GM18520 (cell line): ENCODE results near the gene GPX4.
"Not testable (repeated sequence)": the region's sequence is repeated elsewhere in the genome, so short reads cannot be mapped to it uniquely, and the experiment has no call there.

ENCODE experiments used
- ATAC-seq: cut with Tn5 transposase; IDR thresholded peaks from one replicate; pipeline ENCODE4 v1.9.1; 2021; ENCODE audit not compliant: unreplicated experiment

The GPX4 gene

DNA sequence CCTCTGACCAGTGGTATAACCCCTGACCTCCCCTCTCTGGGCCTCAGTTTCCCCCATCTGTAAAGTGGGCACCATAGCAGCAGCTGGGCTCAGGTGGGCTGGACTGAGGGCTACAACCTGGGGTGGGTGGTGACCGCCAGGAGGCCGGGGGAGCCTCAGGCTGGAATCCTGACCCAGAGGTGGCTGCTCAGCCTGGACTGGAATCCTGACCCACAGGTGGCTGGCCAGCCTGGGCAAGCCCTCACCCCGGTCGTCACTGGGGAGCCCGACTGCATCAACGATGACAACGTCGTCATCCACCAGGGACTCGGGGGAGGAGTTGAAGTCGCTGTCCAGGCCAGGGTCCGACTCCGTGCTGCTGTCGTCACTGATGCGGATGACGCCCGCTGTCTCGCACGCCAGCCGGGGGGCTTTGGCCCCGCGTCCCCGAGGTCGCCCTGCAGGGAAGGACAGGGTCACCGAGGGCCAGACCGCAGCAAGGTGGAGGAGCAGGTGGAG lies 10.2 kb downstream of the GPX4 start:
- ATAC-seq: no peak

DNA sequence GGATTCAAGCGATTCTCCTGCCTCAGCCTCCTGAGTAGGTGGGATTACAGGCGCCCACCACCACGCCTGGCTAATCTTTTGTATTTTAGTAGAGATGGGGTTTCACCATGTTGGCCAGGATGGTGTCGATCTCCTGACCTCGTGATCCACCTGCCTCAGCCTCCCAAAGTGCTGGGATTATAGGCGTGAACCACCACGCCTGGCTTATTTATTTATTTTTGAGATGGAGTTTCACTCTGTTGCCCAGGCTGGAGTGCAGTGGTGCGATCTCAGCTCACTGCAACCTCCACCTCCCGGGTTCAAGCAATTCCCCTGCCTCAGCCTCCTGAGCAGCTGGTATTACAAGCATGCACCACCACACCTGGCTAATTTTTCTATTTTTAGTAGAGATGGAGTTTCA lies 10.9 kb downstream of the GPX4 start:
- ATAC-seq: not testable (repeated sequence)

DNA sequence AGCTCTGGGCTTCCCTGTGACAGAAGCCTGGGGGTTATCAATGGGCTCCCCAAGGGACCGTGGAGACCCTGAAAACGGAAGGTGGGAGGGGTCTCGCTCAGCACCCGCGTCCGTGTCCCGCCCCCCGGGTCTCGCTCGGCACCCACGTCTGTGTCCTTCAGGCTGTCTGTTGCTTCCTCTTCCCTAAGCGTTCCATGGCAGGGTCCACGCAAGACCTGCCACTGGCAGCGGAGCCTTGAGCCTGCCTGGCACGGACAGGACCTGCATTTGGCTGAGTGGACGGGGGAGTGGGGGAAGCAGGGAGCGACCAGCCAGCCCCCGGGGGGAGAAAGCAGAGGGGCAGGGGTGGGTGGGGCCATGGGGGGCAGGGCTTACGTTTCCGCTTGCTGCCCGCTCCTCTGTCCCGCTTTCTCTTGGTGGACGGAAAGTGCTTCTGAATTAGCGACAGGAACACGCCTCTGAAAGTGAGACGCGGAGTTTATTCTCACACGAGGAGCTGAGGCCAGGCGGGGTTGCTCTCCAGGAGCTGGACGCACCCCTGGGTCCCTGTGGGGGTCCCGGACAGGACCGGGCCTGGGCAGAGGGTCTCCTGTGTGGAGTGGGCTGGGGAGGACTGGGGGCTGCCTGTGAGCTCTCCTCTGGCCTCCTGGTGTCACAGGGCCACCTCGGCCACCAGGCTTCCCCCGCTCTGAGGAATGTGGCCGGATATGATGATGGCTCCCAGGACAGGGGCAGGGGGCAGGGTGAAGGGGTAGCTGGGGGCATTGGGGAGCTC lies 12.0 kb downstream of the GPX4 start:
- ATAC-seq: no peak

DNA sequence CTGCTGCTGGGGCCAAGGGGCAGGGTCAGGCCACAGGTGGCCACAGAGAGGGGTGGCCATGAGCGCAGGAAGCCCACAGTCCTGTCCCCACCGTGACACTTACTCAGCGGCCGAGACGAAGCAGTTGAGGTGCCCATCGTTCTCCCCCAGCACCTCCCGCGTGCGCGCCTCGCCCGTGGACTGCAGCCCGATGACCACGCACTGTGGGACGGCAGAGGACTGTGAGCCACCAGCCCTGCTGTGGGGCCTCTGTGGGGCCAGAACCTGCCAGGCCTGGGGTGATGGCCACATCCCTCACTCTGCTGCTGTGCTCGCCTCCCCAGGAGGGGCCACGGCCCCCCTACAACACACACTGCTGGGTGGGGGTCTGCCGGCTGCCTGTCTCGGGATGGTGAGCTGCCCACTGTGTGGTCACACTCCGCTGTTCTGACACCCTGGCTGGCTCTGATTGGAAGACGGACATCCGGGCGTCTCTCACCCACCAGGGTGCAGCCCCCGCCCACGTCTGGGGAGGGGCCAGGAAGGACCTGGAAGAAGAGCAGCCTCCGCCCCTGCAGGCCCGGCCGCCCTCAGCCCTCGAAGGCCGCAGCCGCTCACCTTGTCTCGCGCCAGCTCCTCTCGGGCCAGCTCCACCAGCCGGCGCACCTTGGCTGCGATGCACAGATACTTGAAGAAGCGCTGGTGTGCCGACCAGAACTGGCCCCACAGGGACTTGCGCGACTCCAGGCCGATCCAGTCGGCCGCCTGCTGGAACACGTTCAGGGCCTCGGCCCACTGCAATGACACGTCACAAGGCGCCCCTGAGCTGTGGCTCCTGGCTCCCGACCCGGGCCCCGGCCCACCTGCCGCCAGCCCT lies 13.2 kb downstream of the GPX4 start:
- no peak for ATAC-seq

DNA sequence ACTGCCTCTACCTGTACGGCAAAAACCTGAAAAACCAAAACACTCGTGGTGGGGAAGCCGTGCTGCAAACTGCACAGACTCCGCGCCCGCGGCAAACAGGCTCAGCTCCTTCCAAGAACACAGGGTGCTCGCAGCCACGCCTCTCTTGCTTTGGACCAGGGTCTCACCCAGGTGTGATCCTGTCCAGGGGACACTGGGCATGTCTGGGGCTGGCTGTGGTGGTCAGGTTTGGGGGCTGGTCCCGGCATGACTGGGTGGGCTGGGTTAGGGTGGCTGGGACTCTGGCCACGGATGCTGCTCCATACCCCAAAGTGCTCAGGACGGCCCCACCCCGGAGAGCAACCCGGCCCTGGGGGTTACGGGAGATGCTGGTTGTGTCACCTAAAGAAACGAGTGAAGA lies 13.9 kb downstream of the GPX4 start:
- no peak for ATAC-seq

DNA sequence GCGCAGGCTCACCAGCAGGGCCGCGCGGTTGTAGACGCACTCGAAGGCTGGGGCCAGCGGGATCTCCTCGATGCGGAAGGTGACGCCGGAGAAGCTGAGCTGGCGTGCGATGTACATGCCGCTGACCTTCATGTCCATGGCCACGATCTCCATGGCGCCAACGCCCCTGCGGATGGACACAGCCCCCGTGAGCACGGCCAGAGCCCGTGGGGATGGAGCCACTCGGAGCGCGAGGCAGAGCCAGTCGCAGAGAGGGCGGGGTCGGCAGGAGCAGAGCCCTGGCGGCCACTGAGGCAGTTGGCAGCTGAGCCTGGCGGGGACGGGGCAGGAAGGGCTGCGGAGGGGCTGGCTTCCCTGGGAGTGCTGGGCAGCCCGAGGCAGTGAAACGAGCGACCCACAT lies 15.2 kb downstream of the GPX4 start:
- ATAC-seq: no peak

DNA sequence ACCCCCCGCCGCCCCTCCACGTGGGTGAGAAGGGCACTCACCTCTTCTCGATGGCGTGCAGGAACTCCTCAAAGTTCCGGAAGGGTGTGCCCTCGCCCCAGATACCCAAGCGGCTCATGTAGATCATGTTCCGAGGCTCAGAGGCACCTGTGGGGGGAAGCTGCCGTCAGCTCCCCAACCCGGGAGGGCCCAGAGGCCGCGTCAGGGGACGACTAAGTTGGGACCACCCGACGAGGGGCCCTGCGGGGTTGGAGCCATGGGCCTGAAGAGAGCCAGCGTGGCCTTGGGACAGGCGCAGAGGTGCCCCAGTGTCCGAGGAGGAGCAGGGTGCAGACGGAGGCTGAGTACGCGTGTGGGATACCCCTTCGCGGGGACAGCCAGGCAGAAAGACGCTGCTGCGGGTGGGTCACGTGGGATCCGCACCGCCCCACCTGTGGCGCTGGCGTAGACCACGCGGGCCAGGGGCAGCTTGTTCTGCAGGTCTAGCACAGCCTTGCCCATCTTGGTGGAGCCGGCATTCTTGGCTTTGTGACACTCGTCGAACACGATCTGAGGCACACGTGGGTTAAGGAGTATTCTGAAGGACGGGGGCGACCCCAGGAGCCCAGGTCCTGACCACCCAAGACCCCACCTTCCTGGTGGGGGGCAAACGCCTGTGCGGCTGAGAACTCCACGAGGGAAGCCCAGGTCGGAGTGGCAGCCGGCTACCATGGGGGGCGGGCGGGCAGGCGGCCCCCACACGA lies 15.9 kb downstream of the GPX4 start:
- ATAC-seq: no peak

DNA sequence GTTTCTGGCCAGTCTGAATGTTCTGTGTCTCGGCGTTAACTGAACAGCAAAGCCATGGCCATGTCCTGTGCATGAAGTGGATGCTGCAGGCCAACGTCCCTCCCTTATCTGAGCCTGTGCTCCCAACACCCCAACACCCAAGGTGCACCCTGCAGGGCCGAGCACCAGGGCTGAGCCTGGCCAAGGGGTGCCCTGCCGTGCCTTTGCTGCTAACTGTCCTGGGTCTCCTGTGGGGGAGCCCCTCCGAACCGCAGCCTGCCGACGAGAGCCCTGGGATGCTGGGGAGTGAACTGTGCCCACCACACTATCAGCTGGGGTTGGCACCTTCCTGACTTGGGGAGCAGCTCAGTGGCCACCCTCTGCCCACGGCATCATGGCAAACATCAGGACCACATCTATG lies 17.6 kb downstream of the GPX4 start:
- no peak for ATAC-seq

DNA sequence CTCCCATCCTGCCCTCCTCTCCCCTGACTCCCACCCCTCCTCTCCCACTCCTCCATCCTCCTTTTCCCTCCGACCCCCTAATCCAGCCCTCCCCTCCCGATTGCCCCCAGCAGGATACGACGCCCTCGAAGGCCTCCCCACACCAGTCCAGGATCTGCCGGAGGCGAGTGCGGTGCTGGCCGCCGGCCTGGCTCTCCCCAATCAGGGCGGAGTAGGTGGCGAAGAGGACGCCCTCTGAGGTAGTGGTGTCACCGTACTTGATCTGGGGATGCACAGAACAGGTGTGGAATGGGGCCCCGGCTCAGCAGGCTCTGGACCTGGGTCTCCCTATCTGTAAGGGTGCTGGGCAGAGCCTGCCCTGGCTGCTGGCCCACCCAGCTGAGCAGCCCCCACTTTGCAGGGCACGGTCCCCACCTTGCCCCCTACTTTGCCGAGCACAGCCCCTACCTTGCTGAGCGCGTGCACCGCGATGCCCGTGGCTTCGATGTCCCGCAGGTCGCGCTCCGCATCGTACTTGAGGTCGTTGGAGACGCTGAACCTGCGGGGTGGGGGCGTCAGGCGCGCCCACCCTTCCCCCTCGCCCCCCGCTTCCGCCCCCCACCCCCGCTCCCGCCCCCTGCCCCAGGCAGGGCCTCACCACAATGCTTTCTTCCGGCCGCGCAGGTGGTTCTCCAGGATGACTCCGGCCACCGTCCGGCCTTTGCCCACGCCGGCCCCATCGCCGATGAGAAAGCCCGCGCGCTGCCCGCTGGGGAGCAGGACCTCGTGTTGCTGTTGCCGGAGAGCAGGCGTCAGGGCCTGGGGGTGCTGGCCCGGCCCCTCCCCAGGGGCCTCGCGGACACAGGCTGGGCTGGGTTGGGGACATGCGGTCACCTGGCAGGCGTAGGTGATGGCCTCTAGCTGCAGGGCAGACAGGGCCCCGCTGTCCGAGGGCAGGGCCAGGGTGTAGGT lies 18.5 kb downstream of the GPX4 start:
- no peak for ATAC-seq

DNA sequence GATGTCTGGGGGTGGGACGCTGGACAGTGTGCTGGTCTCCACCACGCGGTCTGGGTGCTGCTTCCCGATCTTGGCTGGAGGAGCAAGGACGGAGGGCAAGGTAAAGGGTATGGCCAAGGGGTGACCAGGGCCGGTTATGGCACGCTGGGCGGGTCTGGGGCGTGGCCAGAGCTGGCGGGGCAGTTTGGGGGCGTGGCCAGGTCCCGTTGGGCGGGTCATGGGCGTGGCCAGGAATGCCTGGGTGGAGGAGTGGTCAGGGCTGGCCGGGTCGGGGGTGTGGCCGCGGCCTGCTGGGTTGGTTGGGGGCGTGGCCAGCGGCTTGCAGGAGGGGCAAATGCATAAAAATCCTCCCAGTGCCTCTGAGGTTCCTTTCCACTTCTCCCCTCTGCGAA lies 19.2 kb downstream of the GPX4 start:
- no peak for ATAC-seq

DNA sequence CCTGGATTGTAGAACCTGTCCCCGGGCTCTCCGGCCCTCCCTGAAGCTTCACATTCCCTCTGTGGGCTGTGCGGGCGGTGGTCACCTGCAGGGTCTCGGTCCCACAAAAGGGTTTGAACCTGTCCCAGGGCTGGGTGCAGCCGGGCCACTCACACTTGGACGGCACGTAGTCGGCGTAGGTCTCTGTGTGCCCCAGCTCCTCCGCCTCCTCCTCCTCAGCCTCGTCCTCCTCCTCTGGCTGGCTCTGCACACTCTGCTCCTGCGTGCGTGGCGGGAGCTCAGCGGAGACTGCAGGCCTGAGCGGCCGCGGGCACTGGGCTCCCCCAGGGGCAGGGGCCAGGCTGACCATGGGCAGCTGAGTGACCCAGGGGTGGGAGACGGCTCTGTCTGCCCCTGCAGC lies 19.6 kb downstream of the GPX4 start:
- no peak for ATAC-seq

DNA sequence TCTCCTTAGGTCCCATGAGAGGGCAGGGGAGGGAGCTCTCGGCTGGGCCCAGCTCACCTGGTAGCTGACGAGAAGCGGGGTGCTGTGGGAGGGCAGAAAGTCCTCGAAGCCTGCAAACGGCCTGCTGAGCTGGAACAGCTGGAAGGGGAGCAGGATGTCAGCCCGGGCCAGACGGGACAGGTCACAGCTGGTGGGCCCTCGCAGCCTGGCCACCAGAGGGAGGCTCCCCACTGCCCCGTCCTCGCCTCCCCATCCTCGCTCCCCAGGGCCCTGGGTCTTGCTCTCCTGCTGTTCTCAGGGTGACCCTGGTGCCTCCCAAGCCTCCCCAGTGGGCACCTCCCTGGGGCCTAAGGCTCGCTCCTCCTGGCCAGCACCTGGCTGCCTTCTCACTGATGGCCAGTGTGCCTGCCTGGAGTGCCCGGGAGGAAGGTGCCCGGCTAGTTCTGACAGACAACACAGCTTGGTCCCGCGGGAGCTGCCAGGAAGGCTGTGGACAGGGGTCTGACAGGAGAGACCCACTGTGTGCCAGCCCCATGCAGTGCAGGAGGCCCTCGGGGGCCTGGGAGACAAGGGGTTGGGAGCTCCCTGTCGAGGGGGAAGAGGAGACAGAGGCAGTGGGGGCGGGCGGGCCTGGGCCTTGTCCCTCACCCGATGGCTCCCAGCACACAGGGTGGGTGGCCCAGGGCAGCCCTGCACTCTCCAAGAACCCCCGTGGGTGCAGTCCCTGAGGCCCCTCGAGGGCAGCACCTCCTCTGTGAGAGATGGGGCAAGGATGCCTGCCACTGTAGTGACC lies 20.3 kb downstream of the GPX4 start:
- ATAC-seq: no peak

DNA sequence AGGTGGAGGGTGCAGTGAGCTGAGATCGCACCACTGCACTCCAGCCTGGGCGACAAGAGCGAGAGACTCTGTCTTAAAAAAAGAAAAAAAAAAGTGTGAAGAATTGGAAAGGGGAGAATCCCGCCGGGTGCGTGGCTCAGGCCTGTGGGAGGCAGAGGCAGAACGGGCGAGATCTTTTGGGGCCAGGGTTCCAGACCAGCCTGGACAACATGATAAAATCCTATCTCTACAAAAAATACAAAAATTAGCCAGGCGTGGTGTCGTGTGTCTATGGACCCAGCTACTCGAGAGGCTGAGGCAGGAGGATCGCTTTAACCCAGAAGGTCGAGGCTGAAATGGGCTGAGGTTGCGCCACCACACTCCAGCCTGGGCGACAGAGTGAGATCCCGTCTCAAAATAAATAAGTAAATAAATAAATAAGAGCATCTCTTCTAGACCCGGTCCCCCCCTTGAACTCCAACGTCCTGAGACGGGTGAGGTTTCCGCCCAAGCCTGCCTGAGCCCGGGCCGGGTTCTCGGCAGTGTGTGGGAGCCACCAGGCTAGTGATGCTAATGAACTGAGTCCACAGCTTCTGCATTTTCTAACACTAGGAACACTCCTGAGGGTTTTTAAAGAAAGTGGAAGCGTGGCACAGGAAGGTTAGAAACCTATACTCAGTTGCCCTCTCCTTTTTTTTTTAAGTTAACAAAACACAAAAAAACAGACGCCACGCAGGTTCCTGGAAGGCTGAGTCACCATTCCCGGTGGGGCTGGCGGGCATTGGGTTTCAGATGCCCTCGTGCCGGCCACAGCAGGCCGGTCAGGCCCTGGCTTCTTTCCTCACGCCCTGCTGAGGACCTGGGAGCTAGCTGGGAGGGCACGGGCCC lies 22.0 kb downstream of the GPX4 start:
- ATAC-seq: no peak

DNA sequence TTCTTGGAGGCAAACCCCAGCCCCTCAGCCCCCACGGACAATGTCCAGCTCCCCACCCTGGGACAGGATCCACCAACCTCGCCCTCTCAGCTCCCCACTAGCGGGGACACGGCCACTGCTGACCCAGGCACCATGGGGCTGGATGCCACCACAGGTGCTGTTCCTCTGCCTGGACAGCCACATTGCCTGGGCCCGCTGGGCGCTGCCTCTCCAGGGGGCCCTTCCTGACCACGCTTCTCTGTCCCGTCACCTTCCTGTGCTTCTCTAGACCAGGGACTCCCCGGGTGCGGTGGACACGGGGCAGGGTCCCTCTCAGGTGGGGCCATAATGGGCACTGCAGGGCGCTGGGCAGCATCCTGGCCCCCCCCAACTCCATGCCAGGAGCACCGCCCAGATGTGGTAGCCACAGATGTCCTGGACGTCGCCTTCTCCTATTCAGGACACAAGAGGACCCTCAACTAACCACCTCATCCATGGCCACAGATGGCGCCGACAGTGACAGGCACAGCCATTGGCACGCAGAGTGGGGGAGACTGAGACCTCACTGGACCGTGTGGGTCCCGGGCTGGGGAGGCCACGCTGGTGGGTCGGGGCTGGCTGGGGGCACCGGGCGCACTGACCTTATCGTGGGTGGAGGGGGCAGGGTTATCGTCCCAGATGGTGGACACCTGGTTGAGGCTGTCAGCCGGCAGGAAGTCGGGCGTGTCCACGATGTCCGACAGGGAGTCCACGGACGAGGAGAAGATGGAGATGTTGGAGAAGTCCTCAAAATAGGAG lies 23.4 kb downstream of the GPX4 start:
- ATAC-seq: no peak

DNA sequence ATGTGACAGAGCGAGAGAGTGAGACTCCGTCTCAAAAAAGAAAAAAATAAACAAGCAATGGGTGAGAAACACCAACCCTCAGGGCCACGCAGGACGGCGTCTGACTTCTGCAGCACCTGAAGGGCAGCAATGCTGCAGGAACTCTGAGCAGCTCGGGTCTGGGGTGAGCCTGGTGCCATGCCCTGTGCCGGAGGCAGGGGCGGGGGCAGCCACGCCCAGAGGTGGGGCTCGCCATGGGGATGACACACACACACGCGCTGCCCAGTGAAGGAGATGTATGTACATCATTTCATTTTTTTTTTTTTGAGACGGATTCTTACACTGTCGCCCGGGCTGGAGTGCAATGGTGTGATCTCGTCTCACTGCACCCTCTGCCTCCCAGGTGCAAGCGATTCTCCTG lies 24.3 kb downstream of the GPX4 start:
- no peak for ATAC-seq

DNA sequence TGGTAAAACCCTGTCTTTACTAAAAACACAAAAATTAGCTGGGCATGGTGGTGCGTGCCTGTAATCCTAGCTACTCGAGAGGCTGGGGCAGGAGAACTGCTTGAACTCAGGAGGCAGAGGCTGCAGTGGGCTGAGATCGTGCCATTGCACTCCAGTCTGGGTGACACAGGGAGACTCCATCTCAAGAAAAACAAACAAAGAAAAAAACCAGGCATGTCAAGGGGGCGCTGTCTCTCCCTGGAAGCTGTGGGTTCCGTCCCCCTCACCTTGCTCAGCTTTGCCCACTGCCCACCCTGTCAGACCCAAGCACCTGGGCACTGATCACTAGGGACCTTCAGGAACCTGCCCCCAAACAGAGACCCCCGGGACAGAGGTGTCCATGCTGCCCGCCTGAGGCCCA lies 25.3 kb downstream of the GPX4 start:
- not testable (repeated sequence) for ATAC-seq

DNA sequence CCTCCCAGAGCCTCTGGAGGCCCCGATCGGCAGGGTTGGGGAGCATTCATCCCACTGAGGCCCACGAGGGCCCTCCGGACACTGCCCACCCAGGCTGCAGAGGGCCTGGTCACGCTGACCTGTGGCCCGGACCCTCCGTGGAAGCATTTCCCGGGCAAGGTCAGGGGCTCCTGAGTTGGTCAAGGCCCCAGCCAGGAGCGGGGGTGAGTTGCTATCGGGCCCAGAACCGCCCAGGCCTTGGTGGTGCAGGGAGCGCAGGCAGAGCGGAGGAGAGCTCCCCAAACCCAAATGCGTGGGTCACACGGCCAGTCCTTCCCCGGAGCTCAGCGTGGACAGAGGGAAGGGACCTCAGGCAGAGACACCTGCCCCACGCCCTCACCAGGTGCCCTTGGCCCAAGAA lies 25.7 kb downstream of the GPX4 start:
- no peak for ATAC-seq
